HL-60 (cell line): Measurements from ENCODE around the gene IGF2R.

Experiments
- GABPA ChIP-seq: IDR thresholded peaks from 2 replicates; pipeline ENCODE4 v1.6.1; 2012; ENCODE audit warnings: low read depth
- POLR2AphosphoS5 ChIP-seq: IDR thresholded peaks from 2 replicates; pipeline ENCODE4 v1.6.1; 2012; ENCODE audit warnings: low read depth
- SPI1 ChIP-seq: IDR thresholded peaks from 2 replicates; pipeline ENCODE4 v1.6.1; 2012; ENCODE audit warnings: low read depth, mild to moderate bottlenecking, borderline replicate concordance
- TF ChIP-seq, protein P1 (sequence below): IDR thresholded peaks from one replicate; pipeline ENCODE4 v1.5.1; 2011; ENCODE audit warnings: low read length, control low read depth, inconsistent platforms; ENCODE audit not compliant: insufficient read depth
- TF ChIP-seq, protein P2 (sequence below): IDR thresholded peaks from 2 replicates; pipeline ENCODE4 v1.6.1; 2012; ENCODE audit warnings: low read depth; ENCODE audit not compliant: insufficient replicate concordance

- TF ChIP-seq, protein P1, sequence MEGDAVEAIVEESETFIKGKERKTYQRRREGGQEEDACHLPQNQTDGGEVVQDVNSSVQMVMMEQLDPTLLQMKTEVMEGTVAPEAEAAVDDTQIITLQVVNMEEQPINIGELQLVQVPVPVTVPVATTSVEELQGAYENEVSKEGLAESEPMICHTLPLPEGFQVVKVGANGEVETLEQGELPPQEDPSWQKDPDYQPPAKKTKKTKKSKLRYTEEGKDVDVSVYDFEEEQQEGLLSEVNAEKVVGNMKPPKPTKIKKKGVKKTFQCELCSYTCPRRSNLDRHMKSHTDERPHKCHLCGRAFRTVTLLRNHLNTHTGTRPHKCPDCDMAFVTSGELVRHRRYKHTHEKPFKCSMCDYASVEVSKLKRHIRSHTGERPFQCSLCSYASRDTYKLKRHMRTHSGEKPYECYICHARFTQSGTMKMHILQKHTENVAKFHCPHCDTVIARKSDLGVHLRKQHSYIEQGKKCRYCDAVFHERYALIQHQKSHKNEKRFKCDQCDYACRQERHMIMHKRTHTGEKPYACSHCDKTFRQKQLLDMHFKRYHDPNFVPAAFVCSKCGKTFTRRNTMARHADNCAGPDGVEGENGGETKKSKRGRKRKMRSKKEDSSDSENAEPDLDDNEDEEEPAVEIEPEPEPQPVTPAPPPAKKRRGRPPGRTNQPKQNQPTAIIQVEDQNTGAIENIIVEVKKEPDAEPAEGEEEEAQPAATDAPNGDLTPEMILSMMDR = no peak
- TF ChIP-seq POLR2AphosphoS5 (no peak), GABPA (no peak), SPI1 (no peak)
- TF ChIP-seq, protein P2, sequence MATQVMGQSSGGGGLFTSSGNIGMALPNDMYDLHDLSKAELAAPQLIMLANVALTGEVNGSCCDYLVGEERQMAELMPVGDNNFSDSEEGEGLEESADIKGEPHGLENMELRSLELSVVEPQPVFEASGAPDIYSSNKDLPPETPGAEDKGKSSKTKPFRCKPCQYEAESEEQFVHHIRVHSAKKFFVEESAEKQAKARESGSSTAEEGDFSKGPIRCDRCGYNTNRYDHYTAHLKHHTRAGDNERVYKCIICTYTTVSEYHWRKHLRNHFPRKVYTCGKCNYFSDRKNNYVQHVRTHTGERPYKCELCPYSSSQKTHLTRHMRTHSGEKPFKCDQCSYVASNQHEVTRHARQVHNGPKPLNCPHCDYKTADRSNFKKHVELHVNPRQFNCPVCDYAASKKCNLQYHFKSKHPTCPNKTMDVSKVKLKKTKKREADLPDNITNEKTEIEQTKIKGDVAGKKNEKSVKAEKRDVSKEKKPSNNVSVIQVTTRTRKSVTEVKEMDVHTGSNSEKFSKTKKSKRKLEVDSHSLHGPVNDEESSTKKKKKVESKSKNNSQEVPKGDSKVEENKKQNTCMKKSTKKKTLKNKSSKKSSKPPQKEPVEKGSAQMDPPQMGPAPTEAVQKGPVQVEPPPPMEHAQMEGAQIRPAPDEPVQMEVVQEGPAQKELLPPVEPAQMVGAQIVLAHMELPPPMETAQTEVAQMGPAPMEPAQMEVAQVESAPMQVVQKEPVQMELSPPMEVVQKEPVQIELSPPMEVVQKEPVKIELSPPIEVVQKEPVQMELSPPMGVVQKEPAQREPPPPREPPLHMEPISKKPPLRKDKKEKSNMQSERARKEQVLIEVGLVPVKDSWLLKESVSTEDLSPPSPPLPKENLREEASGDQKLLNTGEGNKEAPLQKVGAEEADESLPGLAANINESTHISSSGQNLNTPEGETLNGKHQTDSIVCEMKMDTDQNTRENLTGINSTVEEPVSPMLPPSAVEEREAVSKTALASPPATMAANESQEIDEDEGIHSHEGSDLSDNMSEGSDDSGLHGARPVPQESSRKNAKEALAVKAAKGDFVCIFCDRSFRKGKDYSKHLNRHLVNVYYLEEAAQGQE = no peak
These were observed 124.2 kb downstream of the IGF2R start for GRCh38 chr6:160093061-160093460.
